D721Med (cell line): ENCODE data around the gene RAI2.

ENCODE experiments used
- DNase-seq: peaks from one replicate; pipeline ENCODE4 v3.0.0; 2011; ENCODE audit warnings: low spot score; ENCODE audit not compliant: insufficient read length
- FAIRE-seq: peaks from 2 replicates; lab custom pipeline; 2011; peaks lifted over from hg19 to GRCh38; lab: Jason Lieb, UNC
- TF ChIP-seq, protein P1 (sequence below): IDR thresholded peaks from 2 replicates; pipeline ENCODE4 v1.5.1; 2012; ENCODE audit warnings: mild to moderate bottlenecking, control low read depth; ENCODE audit not compliant: insufficient read depth; ENCODE audit errors: missing control alignments

RAI2 gene

DNA sequence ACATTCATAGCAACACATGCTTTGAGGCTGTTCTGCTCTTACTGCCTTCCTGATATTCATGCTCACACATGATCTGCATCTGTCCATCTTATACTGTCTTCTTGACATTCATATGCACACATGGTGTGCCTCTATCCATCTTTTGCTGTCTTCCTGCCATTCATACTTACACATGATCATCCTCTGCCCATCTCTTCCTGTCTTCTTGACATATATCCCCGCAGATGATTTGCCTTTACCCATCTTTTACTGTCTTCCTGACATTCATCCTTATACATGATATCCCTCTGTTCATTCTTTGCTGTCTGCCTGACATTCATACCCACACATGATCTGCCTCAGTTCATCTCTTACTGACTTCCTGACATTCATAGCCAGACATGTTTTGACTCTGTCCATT lies 87.0 kb downstream of the RAI2 start:
- TF ChIP-seq, protein P1, sequence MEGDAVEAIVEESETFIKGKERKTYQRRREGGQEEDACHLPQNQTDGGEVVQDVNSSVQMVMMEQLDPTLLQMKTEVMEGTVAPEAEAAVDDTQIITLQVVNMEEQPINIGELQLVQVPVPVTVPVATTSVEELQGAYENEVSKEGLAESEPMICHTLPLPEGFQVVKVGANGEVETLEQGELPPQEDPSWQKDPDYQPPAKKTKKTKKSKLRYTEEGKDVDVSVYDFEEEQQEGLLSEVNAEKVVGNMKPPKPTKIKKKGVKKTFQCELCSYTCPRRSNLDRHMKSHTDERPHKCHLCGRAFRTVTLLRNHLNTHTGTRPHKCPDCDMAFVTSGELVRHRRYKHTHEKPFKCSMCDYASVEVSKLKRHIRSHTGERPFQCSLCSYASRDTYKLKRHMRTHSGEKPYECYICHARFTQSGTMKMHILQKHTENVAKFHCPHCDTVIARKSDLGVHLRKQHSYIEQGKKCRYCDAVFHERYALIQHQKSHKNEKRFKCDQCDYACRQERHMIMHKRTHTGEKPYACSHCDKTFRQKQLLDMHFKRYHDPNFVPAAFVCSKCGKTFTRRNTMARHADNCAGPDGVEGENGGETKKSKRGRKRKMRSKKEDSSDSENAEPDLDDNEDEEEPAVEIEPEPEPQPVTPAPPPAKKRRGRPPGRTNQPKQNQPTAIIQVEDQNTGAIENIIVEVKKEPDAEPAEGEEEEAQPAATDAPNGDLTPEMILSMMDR, result no peak
- FAIRE-seq (no peak), DNase-seq (no peak)

DNA sequence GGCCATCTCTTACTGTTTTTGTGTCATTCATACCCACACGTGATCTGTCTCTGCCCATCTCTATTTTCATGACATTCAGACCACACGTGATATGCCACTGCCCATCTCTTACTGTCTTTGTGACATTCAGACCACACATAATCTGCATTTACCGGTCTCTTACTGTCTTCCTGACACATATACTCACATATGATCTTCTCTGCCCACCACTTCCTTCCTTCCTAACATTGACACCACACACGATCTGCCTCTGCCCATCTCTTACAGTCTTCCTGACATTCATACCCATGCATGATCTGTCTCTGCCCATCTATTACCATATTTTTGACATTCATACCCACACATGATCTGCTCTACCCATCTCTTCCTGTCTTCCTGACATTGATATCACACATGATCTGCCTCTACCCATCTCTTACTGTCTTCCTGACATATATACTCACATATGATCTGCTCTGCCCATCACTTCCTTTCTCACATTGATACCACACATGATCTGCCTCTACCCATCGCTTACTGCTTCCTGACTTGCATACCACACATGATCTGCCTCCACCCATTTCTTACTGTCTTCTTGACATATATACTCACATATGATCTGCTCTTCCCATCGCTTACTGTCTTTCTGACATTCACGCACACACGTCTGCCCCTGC lies 87.7 kb downstream of the RAI2 start:
- DNase-seq (no peak), FAIRE-seq (no peak)
- TF ChIP-seq, protein P1, result no peak

DNA sequence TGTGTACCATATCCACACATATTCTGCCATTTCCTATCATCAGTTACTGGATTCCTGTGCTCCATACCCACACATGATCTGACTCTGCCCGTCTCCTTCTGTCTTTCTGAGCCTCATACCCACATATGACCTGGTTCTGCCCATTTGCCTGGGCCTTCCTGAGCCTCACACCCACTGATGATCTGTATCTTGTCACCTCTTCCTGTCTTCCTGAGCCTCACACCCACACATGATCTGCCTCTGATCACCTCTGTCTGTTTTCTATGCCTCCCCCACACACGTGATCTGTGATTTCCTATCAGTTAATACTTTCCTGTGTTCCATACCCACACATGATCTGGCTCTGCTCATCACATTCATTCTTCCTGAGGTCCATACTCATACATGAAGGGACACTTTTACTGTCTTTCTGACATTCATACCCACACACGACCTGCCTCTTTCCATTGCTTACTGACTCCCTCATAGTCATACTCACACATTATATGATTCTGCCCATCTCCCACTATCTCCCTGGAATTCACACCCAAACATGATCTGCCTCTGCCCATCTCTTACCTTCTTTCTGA lies 91.3 kb downstream of the RAI2 start:
- DNase-seq (no peak), FAIRE-seq (no peak)
- TF ChIP-seq, protein P1, result no peak

DNA sequence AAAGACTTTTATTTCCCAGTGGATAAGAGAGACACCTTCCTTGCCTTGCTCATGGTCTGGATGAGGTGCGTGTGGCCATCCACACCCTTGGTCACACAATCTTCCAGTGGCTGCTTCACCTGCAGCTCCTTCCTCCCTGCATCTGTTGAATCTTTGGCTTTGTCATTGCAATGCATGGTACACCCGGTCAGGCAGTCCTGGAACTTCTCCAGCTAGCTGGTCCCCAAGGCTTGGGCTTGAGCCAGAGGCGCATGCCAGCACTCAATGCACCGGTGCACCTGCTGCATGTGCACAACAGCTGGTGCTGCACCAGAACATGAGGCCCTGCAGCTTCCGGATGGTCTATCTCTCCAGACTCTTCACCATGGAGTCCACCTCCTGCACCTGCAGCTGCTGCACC lies 92.1 kb downstream of the RAI2 start:
- no peak for FAIRE-seq
- TF ChIP-seq, protein P1, result no peak
- no peak for DNase-seq

DNA sequence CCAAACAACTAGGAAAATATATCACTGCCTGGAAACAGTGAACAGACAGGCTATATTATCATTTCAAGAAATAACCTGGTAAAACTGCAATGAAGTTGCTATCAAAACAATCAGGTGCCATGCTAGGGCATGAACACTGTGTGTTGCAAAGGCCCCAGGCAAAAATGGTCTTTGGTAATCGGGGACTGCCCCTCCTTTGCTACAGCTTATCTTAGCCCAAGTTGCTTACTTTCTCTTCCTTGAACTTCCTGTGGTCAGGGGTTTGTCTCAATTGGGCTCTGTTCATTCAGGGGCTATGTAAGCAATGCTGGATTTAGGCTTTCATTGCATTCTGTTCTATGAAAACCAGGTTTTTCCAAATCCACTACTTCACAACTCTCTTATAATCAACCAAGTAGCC lies 93.4 kb downstream of the RAI2 start:
- TF ChIP-seq, protein P1, result no peak
- no peak for DNase-seq
- no peak for FAIRE-seq

DNA sequence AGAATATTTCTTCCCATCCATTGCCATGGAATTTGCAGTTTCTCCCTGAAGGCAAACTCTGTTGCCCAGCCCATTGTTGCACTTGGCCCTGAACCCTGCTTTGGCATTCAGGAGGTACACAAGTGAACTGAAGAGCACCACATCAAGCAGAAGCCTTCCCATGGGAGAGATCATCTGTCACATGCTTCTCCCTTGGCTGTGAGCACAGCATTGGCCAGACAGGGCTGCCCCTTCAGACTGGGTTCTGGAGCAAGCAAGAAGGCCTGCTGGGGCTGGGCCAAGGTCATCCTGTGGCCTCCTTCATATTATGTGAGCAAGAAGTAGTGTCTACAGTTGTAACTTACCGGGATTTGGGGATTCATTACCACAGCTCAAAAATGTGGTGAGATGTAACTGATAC lies 101.1 kb downstream of the RAI2 start:
- TF ChIP-seq, protein P1, result no peak
- DNase-seq (no peak), FAIRE-seq (no peak)

DNA sequence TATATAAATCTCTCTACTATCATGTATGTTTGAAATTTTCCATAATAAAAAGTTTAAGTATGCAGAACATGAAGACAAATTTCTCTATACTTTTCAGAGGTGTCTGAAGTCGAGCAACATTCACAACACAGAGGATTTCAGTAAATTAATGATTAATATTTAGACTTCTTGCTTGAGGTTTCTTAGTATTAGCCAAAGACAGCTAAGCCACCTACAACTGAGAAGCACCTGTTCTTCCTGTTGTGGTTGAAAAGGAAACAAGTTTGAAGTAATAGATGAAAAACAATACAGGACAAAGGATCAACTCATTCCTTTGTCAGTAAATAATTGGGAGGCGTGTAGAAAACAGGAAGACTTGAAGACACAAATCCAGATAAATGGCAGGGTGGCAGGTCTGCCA lies 102.7 kb downstream of the RAI2 start:
- no peak for DNase-seq
- TF ChIP-seq, protein P1, result no peak
- FAIRE-seq, result no peak
